HG03025 (cell line): ENCODE measurements around the gene HACD3.
"Not testable (repeated sequence)": the region's sequence is repeated elsewhere in the genome, so short reads cannot be mapped to it uniquely, and the experiment has no call there.

Experiments
- ATAC-seq: cut with Tn5 transposase; IDR thresholded peaks from one replicate; pipeline ENCODE4 v1.9.1; 2021; ENCODE audit warnings: mild to moderate bottlenecking, moderate library complexity; ENCODE audit not compliant: unreplicated experiment, low FRiP score

The HACD3 gene

GRCh38 chr15:65541231-65541820, 11.1 kb downstream of the HACD3 start:
- ATAC-seq: no peak

- no peak for ATAC-seq
These were observed 17.6 kb downstream of the HACD3 start for GRCh38 chr15:65547841-65548240.

- not testable (repeated sequence) for ATAC-seq
These were observed 19.0 kb downstream of the HACD3 start for GRCh38 chr15:65549288-65549687.

GRCh38 chr15:65550681-65551098, 20.4 kb downstream of the HACD3 start:
- ATAC-seq: no peak

GRCh38 chr15:65551183-65551582, 20.9 kb downstream of the HACD3 start:
- no peak for ATAC-seq

GRCh38 chr15:65552851-65553250, 22.6 kb downstream of the HACD3 start:
- not testable (repeated sequence) for ATAC-seq

- no peak for ATAC-seq
These were observed 23.4 kb downstream of the HACD3 start for GRCh38 chr15:65553691-65554090.

- no peak for ATAC-seq
These were observed 26.4 kb downstream of the HACD3 start for GRCh38 chr15:65556622-65557021.

GRCh38 chr15:65558336-65558735, 28.1 kb downstream of the HACD3 start:
- ATAC-seq: no peak

GRCh38 chr15:65558997-65559760, 28.9 kb downstream of the HACD3 start:
- no peak for ATAC-seq

- ATAC-seq: no peak
These were observed 29.7 kb downstream of the HACD3 start for GRCh38 chr15:65559941-65560340.

GRCh38 chr15:65561934-65562333, 31.7 kb downstream of the HACD3 start:
- ATAC-seq: no peak

- ATAC-seq: no peak
These were observed 39.5 kb downstream of the HACD3 start for GRCh38 chr15:65569728-65570127.

GRCh38 chr15:65571971-65572370, 41.7 kb downstream of the HACD3 start:
- no peak for ATAC-seq

GRCh38 chr15:65576664-65577063, 46.4 kb downstream of the HACD3 start:
- ATAC-seq: no peak

- no peak for ATAC-seq
These were observed 47.1 kb downstream of the HACD3 start for GRCh38 chr15:65577129-65577996.

- ATAC-seq: no peak
These were observed 48.9 kb downstream of the HACD3 start for GRCh38 chr15:65578904-65579728.

GRCh38 chr15:65579762-65580161, 49.5 kb downstream of the HACD3 start:
- no peak for ATAC-seq

- ATAC-seq: no peak
These were observed 50.0 kb downstream of the HACD3 start for GRCh38 chr15:65580287-65580686.

GRCh38 chr15:65583701-65584100, 53.4 kb downstream of the HACD3 start:
- ATAC-seq: no peak
